ES-I3 (cell line): Measurements from ENCODE around the gene GBE1.

Source experiments
- H3K36me3 ChIP-seq: 2 replicates; pipeline ENCODE4 v1.6.1; 2013; ENCODE audit warnings: mild to moderate bottlenecking, low read length, control low read depth, moderate library complexity; ENCODE audit not compliant: insufficient read depth
- H3K4me1 ChIP-seq: 2 replicates; pipeline ENCODE4 v1.6.1; 2013; ENCODE audit warnings: mild to moderate bottlenecking, control low read depth, low read length; ENCODE audit not compliant: insufficient read depth
- H3K9ac ChIP-seq: 2 replicates; pipeline ENCODE4 v1.6.1; 2013; ENCODE audit warnings: low read depth, mild to moderate bottlenecking, low read length, moderate library complexity
- H3K9me3 ChIP-seq: 2 replicates; pipeline ENCODE4 v1.6.1; 2013; ENCODE audit warnings: mild to moderate bottlenecking, low read length, moderate library complexity; ENCODE audit not compliant: control insufficient read depth, insufficient read depth

The GBE1 gene

DNA sequence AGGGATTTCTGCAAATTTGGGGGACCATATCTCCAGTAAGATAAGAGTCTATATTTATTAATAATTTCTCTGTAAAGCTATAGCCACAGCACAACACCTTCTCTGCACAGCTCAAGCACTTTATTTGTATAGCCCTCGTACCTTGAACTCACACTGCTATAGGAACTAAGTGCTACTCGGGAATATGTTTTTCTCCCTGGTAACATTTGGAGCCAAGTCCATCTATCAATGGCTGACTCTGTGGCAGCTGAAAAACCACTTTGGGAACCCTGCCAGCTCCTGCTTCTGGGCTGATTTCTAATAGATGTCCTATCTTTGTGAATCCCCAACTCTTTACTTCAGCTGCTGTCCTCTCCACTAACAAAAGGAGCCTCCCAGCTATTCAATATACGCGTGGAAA is 298.5 kb downstream of the GBE1 start:
- Histone ChIP-seq H3K9ac (no peak overlapping the region), H3K4me1 (no peaks in the 10 kb centered on the region), H3K36me3 (no peaks in the 10 kb centered on the region), H3K9me3 (no peaks in the 10 kb centered on the region)

DNA sequence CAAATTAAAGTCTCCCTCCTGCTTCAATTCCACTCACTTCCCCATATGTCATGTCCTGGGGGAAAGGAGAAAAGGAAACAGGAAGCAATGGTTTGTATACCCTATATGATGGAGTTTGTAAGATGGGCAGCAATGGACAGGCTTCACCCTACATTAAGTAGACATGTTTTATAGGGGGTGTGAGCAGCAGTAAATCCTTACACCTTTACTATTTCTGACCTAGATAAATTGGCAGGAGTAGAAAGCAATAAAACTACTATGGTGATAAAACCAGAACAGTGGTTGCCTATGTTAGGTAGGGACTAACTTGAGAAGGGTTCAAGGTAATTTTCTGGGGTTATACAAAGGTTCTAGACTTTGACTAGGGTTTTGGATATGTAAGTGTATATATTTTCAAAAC is 301.7 kb downstream of the GBE1 start:
- H3K36me3 ChIP-seq: no peaks in the 10 kb centered on the region
- no peaks in the 10 kb centered on the region for H3K4me1 ChIP-seq
- H3K9ac ChIP-seq: no peak overlapping the region
- no peaks in the 10 kb centered on the region for H3K9me3 ChIP-seq

DNA sequence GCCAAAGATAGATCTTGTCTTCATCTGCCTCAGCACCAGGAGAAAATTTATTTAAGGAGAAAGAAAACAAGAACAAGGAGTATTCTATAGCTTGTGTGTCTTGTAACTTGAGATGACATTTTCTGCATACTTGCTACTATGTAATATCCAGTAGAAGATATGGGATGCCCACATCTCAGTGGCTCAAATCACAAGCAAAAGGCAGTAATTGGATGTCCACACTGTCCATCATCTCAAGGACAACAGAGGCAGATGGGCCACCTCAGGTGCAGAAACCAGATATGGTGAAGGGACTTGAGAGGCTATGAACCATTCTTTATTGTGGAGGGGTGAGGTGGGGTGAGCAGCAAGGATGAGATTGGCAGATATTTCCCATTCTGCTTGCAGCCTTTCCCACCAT is 309.0 kb downstream of the GBE1 start:
- Histone ChIP-seq H3K36me3 (no peaks in the 10 kb centered on the region), H3K9me3 (no peaks in the 10 kb centered on the region), H3K4me1 (peaks cover 4% of the 10 kb centered on the region; the same call in 1 of the 2 replicates), H3K9ac (no peak overlapping the region)

DNA sequence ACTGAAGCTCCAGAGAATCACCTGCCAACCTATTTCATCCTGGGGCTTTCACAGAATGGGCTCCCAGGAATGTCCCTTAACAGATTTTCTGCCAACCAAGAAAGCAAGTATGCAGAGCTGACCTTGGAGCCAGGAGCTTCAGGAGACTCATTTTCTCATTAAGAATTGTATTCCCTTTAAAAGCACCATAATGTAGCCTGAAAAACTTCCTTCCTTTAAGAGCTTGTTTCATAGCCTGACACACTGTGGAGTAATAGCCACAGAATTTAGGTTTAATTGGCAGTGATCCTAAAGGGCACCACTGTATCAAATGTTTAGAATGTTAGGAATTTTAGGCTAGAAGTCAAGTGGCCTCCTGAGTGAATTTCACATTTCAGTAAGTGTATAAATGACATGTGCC is 309.8 kb downstream of the GBE1 start:
- H3K4me1 ChIP-seq: peaks cover 4% of the 10 kb centered on the region; the same call in 1 of the 2 replicates

DNA sequence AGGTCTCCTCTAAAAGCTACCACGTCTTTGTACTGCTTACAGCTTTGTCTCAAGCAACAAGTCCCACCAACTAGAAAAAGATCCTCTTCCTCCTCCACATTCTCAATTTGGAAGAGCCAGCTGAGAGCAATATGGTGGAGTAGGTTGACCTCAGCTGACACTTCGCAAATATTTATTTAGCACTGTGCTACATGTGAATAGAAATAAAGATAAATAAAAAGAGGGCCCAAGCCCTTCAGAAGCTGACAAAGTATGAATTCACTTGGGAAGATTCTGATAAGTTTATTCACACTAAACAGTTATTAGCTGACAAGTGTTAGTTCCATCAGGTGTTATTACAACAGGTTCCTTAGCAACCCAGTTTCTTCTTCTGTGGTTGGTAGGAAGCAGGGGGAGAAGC is 310.3 kb downstream of the GBE1 start:
- H3K36me3 ChIP-seq: no peaks in the 10 kb centered on the region
- H3K9ac ChIP-seq: no peak overlapping the region
- H3K9me3 ChIP-seq: no peaks in the 10 kb centered on the region
- H3K4me1 ChIP-seq: peaks cover 4% of the 10 kb centered on the region; the same call in 1 of the 2 replicates

More for the DNA sequence above, 309.8 kb downstream of the GBE1 start:
- Histone ChIP-seq H3K36me3 (no peaks in the 10 kb centered on the region), H3K9me3 (no peaks in the 10 kb centered on the region), H3K9ac (no peak overlapping the region)

DNA sequence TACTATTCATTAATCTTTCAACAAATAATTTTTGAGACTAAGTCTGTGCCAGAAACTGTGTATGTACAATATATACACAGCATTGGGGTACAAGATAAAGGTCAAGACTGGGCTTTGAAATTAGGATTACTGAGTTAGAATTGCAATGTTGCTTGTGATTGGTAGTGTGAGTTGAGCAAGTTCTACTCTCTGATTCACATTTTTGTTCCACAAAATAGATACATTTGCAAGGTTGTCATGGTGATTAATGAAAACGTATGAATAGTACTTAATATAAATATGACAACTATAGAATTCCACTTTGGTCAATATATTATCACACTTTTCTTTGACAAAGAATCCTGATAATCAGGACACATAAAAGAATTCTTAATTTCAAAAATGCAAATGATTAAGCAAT is 314.6 kb downstream of the GBE1 start:
- Histone ChIP-seq H3K9me3 (no peaks in the 10 kb centered on the region), H3K36me3 (no peaks in the 10 kb centered on the region; the same call in 1 of the 2 replicates), H3K4me1 (no peaks in the 10 kb centered on the region), H3K9ac (no peak overlapping the region)

DNA sequence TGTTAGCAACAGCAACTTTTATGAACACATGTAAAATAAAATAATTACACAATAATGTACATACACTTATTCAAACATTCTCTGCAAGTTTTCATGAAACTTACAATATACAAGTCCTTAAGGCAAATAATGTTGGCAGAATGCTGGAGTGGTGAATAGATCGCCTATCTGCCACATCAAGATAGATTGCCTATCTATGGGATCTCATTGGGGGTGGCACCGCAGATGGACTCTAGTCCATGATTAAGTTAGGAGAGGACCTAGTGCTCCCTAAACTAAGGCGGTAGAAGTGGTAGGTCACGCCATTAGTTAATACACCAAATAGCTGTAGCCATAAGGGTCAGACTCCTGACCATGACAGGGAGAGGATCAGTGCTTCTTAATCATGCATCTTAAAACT is 315.7 kb downstream of the GBE1 start:
- Histone ChIP-seq H3K36me3 (no peaks in the 10 kb centered on the region; the same call in 1 of the 2 replicates), H3K9ac (no peak overlapping the region), H3K9me3 (no peaks in the 10 kb centered on the region), H3K4me1 (no peaks in the 10 kb centered on the region)

DNA sequence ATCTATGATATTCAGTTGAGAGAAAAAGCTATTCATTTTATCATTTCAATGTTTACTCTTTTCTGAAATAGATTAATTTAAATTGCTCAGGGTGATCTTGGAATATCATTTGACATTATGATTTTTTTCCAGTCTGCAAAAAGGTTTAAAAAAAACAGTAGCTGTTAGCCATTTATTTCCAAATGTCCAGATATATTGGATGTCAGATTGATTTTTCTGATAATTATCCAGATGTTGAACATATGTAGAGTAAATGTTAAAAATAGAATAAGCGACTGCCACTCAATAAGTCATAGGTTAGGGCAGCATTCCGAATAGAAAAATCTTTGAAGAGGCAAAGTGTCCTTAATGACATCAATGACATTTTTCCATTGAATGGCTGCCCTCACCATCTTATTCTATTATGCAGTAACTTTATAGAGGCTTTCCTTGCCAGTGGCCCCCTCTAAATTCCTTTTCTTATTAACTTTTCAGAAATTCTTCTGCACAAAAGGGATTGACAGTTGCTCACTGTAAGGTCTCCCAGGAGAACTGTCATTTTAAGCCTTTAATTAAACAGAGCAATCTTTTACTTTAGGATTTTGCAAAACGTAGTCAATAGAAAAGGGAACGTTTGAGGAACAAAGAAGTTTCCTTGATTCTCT is 316.5 kb downstream of the GBE1 start:
- Histone ChIP-seq H3K9ac (no peak overlapping the region), H3K36me3 (no peaks in the 10 kb centered on the region; the same call in 1 of the 2 replicates), H3K4me1 (no peaks in the 10 kb centered on the region), H3K9me3 (no peaks in the 10 kb centered on the region)

DNA sequence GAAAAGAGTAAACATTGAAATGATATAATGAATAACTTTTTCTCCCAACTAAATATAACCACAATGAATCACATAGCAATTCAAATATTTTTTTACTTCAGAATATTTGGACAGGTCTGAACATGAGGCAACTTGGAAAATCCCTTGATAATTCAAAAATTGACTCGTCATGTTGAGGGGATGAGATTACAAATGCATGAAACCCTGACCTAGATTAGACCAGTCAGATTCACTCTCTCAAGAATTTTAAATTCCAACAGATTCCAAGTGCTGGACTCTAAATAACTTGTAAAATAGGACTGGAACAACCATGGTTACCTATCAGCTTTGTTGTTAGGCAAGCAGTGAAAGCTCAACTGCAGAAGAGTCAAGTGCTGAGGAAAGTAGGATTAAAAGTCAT is 317.5 kb downstream of the GBE1 start:
- no peaks in the 10 kb centered on the region for H3K9me3 ChIP-seq

DNA sequence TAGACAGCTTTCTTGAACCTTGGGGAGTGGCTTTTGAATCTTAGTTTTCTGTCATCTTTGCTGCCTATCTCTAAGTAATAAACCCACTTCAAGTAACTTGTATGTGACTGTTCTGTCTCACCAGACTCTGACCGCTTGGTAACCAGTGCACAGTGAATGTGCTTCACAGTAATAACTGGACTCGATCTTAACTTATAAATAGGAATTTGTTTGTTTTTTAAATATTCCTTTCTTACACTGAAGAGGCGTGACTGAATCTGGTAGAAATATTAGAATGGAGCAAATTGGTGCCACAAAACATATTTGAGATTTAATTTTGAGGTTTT is 318.0 kb downstream of the GBE1 start:
- no peaks in the 10 kb centered on the region; the same call in 1 of the 2 replicates for H3K36me3 ChIP-seq
- no peaks in the 10 kb centered on the region for H3K4me1 ChIP-seq
- no peak overlapping the region for H3K9ac ChIP-seq
- H3K9me3 ChIP-seq: no peaks in the 10 kb centered on the region

More for the DNA sequence above, 317.5 kb downstream of the GBE1 start:
- no peaks in the 10 kb centered on the region for H3K4me1 ChIP-seq
- no peak overlapping the region for H3K9ac ChIP-seq
- H3K36me3 ChIP-seq: no peaks in the 10 kb centered on the region; the same call in 1 of the 2 replicates

DNA sequence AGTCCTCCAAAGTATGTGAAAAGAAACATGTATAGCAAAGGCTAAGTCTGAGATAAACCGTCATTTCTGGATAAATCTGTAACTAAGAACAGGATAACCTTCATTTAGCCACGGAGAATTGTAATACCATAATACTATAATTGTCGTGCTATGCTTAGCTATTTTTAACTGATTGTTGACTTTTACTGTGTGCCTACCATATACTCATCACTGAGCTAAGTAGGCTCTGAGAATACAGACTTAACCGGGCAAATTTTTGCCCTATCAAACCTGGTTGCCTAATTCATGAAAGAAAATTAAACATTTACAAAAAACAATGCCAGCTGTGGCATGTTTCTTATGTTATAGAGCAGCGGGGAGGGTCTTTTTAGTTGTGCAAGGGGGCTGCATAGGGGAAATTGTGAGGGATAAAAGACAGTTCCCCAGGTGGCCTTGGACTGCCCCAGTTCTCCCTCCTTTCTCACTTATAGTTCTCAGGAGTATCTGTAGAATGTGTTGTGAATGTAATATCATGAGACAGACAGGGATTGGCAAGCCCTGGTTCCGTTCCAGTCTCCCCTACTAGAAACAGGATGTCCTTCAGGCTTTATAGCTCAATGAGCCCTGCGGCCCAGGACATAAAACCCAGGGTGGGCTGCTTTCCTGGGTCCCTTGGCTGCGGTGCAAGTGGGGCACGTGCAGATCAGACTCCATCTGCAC is 318.5 kb downstream of the GBE1 start:
- H3K9ac ChIP-seq: no peak overlapping the region
- H3K9me3 ChIP-seq: no peaks in the 10 kb centered on the region
- no peaks in the 10 kb centered on the region for H3K4me1 ChIP-seq
- no peaks in the 10 kb centered on the region; the same call in 1 of the 2 replicates for H3K36me3 ChIP-seq

DNA sequence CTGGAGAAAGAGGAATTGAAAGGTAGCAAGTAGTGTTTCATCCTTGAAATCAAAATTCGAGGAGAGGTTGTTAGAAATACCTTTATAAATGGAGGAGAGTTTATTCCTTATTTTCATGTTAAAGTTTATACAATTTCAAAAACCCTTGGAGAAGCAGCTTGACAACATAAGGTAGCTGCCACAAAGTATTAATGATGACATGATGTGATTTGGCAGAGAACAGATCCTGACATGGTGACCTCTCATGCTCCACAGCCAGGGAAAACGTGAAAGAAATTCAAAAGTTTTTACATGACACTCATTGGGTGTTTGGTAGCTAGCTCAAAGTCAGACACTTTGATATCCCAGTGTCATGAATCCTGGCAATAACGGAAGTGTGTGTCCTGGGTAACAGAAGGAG is 320.8 kb downstream of the GBE1 start:
- Histone ChIP-seq H3K9ac (no peak overlapping the region), H3K36me3 (no peaks in the 10 kb centered on the region; the same call in 1 of the 2 replicates), H3K9me3 (no peaks in the 10 kb centered on the region), H3K4me1 (no peaks in the 10 kb centered on the region)
